ENCODE data around the gene MBOAT2.

Gene MBOAT2

DNA sequence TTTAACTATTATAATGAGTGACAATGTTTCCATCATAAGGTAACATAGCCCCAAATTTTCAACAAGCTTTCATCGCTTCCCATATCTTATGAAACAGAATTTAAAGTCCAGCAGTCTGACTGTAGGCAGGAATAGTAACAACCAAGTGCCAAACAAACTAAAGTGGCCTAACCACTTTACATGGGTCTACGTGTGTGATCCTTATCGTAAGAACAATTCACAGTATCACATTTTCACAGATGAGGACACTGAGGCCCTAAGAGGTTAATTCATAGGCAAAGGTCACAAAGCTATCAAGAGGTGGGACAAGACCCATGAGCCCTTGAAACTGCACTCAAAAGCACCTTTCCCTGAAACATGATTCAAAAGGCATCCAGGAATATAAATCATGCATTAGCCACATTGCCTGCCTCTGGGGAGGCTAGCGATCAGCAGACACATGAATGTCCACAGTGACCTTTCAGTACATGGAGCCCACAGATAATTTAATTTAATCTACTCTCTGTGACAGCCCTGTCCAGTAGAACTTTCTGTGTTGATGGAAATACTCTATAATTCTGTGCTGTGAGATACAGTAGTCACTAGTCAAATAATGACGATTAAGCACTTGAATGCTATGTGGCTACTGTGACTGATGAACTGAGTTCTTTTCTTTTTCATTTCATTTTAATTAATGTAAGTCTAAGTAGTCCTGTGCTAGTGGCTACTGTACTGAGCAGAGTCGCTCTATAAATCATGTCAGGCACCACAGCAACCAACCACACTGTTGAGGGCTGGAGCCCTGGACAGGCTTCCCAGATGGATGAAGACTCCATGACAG lies 196.4 kb downstream of the MBOAT2 start:
- no peak for DNase-seq (ENCODE audit: low read depth, low spot score)
- no peak overlapping the region for H3K4me3 ChIP-seq (ENCODE audit: low read length)

DNA sequence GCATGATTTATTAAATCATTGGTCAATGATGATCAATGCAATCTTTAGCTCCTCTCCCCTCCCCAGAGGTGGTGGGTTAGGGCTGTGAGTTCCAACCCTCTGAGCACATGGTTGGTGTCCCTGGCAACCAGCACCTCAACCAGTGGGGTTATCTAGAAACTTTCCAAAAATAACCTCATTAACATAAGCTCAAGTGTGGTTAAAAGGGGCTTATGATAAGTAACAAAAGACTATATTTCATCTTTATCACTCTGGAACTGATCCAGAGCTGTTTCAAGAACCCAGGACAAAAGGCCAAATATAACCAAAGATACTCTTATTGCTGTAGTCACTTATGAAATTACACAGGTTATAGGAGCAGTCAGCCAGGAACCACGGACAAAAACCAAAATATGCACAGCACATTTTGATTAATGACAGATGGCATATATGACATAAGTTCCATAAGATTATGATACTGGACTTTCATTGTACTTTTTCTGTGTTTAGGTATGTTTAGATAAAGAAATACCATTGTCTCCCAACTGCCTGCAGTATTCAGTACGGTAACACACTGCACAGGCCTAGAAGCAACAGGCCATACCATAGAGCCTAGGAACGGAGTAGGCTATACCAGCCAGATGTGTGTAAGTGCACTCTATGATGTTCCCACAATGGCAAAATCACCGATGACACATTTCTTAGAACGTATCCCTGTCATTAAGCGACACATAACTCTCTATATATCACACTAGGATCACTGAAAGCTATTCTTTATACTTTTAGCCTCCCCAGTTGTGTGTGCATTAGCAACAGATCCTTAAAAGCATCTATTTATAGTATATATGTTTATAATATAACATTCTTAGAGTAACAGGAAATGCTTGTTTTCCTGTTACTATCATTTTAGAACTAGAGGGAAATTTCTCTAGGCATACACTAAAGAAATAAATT lies 197.9 kb downstream of the MBOAT2 start:
- DNase-seq (ENCODE audit: low read depth, low spot score) = no peak
- no peak overlapping the region for H3K4me3 ChIP-seq (ENCODE audit: low read length)

DNA sequence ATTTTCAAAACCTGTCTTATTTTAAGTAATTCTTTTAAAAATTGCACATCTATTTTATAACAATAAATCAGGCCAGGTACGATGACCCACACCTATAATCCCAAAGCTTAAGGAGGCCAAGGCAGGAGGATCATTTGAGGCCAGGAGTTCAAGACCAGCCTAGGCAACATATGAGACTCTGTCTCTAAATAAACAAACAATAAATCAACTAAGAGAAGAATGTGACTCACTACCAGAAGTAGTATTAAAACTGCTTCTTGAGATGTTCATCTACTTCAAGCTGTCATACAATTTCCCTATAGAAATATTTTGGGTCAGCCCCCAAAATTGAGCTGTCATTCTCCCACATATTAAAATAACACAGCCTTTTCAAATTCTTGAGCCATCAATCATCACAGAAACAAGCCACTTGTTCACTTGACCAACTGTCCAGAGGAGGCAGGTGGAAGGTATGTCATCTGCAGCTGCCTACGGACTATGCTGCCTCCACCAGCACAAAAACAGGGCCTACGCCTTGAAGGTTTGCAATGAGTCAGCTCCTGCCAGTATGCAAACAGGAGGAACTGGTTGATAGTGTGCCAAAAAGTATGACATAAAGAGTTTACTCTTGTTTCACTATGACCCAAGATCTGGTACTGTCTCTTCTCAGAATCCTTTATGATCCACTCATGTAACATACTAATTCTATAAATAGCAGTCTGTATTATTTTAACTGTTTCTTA lies 199.7 kb downstream of the MBOAT2 start:
- no peak for DNase-seq (ENCODE audit: low read depth, low spot score)
- no peak overlapping the region for H3K4me3 ChIP-seq (ENCODE audit: low read length)

DNA sequence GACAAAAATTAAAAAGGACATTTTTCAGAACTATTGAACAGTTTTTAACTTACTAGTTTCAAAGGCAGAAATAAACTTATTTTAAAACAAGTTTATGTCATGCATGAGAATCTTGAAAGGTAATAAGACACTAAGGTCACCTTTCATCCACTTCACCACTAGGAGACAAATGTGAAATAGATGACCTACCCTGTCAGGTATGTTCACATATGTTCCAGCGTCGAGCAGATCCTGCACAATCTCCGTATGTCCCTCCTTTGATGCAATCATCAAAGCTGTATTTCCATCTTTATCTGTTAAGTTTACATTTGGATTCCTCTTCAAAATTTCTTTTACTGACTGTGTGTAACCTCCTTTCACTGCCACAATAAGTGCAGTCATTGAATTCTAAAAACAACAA lies 200.7 kb downstream of the MBOAT2 start:
- H3K4me3 ChIP-seq (ENCODE audit: low read length) = no peak overlapping the region
- no peak for DNase-seq (ENCODE audit: low read depth, low spot score)

All from Jurkat, Clone E6-1 (cell line).